ENCODE results near the gene OTUD3.

OTUD3 gene

DNA sequence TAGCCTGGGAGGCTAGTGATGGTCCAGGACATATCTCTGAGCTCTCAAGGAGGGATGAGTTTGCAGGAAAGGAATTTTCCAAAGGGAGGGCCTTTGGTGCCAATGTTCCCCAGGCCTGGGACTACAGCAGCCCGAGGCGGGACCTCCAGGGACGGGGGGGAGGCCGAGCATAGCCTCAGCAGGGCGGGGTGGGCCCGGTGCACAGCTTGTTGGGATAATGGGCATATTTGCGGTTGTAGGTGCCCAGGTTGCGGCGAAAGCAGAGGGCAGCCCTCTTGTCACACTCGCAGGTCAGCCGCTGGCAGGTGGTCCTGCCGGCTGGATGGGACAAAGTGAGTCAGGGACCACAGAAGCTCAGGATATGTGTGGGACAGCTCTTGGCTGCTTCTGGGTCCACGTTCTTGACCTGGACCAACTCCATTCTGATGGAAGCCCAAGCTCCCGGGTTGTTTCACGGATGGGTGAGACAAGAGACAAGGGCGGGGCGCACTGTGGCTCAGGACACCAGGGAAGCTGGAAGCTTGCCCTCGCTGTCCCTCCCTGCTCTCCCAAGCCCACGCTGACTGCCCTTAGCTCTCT is 38.0 kb downstream of the OTUD3 start:
- Histone ChIP-seq H3F3A (ENCODE audit: control insufficient read depth, insufficient read depth) (no peaks in the 10 kb centered on the region), H3K4me1 (ENCODE audit: control insufficient read depth, low read length) (no peaks in the 10 kb centered on the region), H3K27me3 (ENCODE audit: control insufficient read depth, low read length) (no peaks in the 10 kb centered on the region), H3K27ac (ENCODE audit: low read depth, low read length) (no peak overlapping the region), H3K36me3 (ENCODE audit: control insufficient read depth, low read length) (no peaks in the 10 kb centered on the region), H3K4me3 (ENCODE audit: low read length) (no peak overlapping the region), H3K9me3 (ENCODE audit: control insufficient read depth, insufficient read depth, low read length) (no peaks in the 10 kb centered on the region), H3K79me2 (ENCODE audit: control insufficient read depth, low read length) (no peaks in the 10 kb centered on the region), H3K4me2 (ENCODE audit: low read length) (no peak overlapping the region), H3K9me2 (replicated peaks; ENCODE audit: control insufficient read depth, low read length) (no peaks in the 10 kb centered on the region), H4K20me1 (ENCODE audit: control insufficient read depth, insufficient read depth, low read depth, low read length) (no peaks in the 10 kb centered on the region)
- TF ChIP-seq CTCF (IDR thresholded peaks at IDR 0.05; ENCODE audit: low read depth, low read length, poor library complexity, severe bottlenecking), result no peak

DNA sequence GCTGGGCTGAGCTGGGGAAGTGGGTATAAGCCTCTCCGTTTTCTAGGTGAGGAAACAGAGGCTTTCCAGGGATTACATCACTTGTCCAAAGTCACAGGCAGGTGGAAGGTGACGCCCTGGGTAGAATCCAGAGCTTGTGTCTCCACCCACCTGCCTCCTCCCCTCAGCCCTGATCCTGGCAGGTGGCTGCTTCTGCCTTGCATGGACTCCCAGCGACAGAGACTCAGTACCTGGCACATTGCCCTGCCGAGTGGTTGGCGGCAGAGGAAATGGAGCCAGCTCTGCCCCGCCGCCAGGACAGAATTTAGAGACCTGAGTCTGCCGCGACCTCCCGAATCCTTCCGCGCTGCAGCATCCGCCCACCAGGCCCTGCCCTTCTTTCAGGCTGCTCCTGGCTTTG is 39.1 kb downstream of the OTUD3 start:
- Histone ChIP-seq H3K36me3 (ENCODE audit: control insufficient read depth, low read length) (no peaks in the 10 kb centered on the region), H3K79me2 (ENCODE audit: control insufficient read depth, low read length) (no peaks in the 10 kb centered on the region), H3K4me1 (ENCODE audit: control insufficient read depth, low read length) (no peaks in the 10 kb centered on the region), H3K9me2 (replicated peaks; ENCODE audit: control insufficient read depth, low read length) (no peaks in the 10 kb centered on the region), H3K27ac (ENCODE audit: low read depth, low read length) (no peak overlapping the region), H3K9me3 (ENCODE audit: control insufficient read depth, insufficient read depth, low read length) (no peaks in the 10 kb centered on the region), H3K4me3 (ENCODE audit: low read length) (no peak overlapping the region), H4K20me1 (ENCODE audit: control insufficient read depth, insufficient read depth, low read depth, low read length) (no peaks in the 10 kb centered on the region), H3F3A (ENCODE audit: control insufficient read depth, insufficient read depth) (no peaks in the 10 kb centered on the region), H3K4me2 (ENCODE audit: low read length) (no peak overlapping the region), H3K27me3 (ENCODE audit: control insufficient read depth, low read length) (no peaks in the 10 kb centered on the region)
- TF ChIP-seq CTCF (IDR thresholded peaks at IDR 0.05; ENCODE audit: low read depth, low read length, poor library complexity, severe bottlenecking), result no peak
- TF ChIP-seq EZH2phosphoT487 (IDR thresholded peaks at IDR 0.05; ENCODE audit: borderline replicate concordance, low read length), result no peak

- no peaks in the 10 kb centered on the region for H3K9me2 ChIP-seq (replicated peaks; ENCODE audit: control insufficient read depth, low read length)
- H3K4me2 ChIP-seq (ENCODE audit: low read length), result no peak overlapping the region
- no peaks in the 10 kb centered on the region for H3K4me1 ChIP-seq (ENCODE audit: control insufficient read depth, low read length)
- H3K9me3 ChIP-seq (ENCODE audit: control insufficient read depth, insufficient read depth, low read length), result no peaks in the 10 kb centered on the region
- TF ChIP-seq CTCF (IDR thresholded peaks at IDR 0.05; ENCODE audit: low read depth, low read length, poor library complexity, severe bottlenecking), result no peak
- no peaks in the 10 kb centered on the region for H3K79me2 ChIP-seq (ENCODE audit: control insufficient read depth, low read length)
- no peaks in the 10 kb centered on the region for H3K36me3 ChIP-seq (ENCODE audit: control insufficient read depth, low read length)
- no peak overlapping the region for H3K4me3 ChIP-seq (ENCODE audit: low read length)
- H3K27ac ChIP-seq (ENCODE audit: low read depth, low read length), result no peak overlapping the region
- no peaks in the 10 kb centered on the region for H3K27me3 ChIP-seq (ENCODE audit: control insufficient read depth, low read length)
- no peaks in the 10 kb centered on the region for H4K20me1 ChIP-seq (ENCODE audit: control insufficient read depth, insufficient read depth, low read depth, low read length)
- no peaks in the 10 kb centered on the region for H3F3A ChIP-seq (ENCODE audit: control insufficient read depth, insufficient read depth)
Measured at GRCh38 chr1:19922015-19922688, 40.0 kb downstream of the OTUD3 start.
